ENCODE data around the gene PCBD1. TPM values are rescaled to one million over a fixed set of nuclear protein-coding genes. Genes with fewer than 3 reads are reported as not detected.
A peak's percentile ranks its signal among the peaks of the same experiment; 100 is the strongest.

Gene PCBD1
- 117 TPM for total RNA-seq
- long read RNA-seq, transcript PCBD1-201 (4 exons, 1,006 nt), result major isoform, 65 of 78 reads
- long read RNA-seq, partial matches to known transcripts, result 4 of 78 reads
- long read RNA-seq, other reads (novel, unspliced or antisense), result 8 of 78 reads

DNA sequence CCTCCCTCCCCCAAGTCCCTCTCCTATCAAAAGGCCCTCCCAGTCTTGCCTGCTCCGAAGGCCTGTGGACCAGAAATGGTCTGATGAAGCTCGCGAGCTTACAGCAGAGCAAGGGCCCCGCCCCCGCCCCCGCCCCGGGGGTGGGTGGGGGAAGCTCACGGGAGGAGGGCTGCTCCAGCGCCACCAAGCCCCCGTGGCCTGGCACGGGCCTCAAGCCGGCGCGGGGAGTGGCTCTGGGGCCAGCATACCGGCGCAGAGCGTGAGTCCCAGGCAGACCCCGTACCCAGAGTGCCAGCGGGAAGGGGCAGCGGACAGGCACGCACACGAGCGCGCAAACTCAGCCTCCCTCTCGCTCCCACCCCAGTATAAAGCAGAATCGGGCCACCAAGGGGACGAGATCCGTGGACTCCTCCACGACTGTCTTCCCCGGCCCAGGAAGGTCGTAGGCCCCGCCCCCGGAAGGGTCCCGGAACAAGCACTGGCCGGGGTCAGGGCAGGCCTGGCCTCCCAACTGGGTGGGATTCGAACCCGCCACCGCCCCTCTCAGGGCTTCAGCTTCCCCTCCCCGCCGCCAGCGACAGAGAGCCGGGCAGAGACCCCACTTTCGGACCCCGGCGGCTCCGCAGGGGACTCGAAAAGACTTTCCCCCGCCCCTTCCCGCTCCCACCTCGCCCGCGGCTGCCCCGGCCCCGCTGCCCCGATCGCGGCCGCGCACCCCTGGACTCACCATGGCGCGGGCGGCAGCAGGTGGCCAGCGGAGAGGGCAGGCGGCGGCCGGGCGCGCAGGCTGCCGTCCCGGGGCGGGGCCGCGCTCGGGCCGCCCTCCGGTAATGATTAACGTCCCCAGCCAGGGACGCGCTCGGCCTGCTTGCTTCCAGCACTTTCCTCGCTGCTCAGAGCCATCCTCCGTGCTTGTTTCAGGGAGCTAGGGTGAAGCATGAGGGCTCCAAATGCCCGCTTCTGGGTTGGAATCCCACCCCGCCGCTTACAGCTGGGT is at the start of gene PCBD1:
Gene PCBD1, minus strand, starts transcription at position 762 of the 997 bp plus-strand sequence. Its CDS starts 32 bp downstream, at position 730.
- ATAC-seq, result peak; percentile 92
- Histone ChIP-seq H3K27ac (peak within 1 kb of the TSS; percentile 86), H3K27me3 (no peaks in the 10 kb centered on the region), H3K36me3 (peaks cover 22% of the 10 kb centered on the region), H3K4me3 (peak within 1 kb of the TSS; percentile 79), H3K9me3 (no peaks in the 10 kb centered on the region), H3K4me1 (peaks cover 16% of the 10 kb centered on the region)
- TF ChIP-seq, protein P1, sequence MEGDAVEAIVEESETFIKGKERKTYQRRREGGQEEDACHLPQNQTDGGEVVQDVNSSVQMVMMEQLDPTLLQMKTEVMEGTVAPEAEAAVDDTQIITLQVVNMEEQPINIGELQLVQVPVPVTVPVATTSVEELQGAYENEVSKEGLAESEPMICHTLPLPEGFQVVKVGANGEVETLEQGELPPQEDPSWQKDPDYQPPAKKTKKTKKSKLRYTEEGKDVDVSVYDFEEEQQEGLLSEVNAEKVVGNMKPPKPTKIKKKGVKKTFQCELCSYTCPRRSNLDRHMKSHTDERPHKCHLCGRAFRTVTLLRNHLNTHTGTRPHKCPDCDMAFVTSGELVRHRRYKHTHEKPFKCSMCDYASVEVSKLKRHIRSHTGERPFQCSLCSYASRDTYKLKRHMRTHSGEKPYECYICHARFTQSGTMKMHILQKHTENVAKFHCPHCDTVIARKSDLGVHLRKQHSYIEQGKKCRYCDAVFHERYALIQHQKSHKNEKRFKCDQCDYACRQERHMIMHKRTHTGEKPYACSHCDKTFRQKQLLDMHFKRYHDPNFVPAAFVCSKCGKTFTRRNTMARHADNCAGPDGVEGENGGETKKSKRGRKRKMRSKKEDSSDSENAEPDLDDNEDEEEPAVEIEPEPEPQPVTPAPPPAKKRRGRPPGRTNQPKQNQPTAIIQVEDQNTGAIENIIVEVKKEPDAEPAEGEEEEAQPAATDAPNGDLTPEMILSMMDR (IDR thresholded peaks at IDR 0.05), result no peak
- DNase-seq, result peak; percentile 91
- intact Hi-C loops (cut with DNase I), result no loop called here

DNA sequence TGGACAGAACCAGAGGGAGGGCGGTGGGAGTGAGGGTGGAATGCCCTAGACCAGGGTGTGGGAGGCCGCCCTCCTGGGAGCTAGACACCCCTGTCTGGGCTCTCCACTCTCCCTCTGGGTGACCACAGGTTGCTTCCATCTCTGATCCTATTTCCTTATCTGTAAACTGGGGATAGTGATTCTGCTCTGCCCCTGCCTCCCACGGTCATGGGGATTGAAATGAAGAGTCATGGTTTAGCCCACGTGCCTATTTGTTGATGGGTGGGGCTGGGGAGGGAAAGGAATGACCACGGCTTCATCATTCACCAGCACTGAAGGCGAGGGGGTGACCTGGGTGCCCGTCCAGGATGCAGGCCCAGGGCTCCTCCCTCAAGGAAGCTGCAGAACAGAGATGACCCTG is 49.3 kb upstream of the PCBD1 start:
- H3K36me3 ChIP-seq, result no peaks in the 10 kb centered on the region
- no peaks in the 10 kb centered on the region for H3K9me3 ChIP-seq
- no peaks in the 10 kb centered on the region for H3K27me3 ChIP-seq
- TF ChIP-seq, protein P1 (IDR thresholded peaks at IDR 0.05), result no peak
- ATAC-seq (no peak), DNase-seq (no peak)
- no peak overlapping the region for H3K4me3 ChIP-seq
- intact Hi-C loops (cut with DNase I), result no loop called here
- H3K27ac ChIP-seq, result no peak overlapping the region
- no peaks in the 10 kb centered on the region for H3K4me1 ChIP-seq

DNA sequence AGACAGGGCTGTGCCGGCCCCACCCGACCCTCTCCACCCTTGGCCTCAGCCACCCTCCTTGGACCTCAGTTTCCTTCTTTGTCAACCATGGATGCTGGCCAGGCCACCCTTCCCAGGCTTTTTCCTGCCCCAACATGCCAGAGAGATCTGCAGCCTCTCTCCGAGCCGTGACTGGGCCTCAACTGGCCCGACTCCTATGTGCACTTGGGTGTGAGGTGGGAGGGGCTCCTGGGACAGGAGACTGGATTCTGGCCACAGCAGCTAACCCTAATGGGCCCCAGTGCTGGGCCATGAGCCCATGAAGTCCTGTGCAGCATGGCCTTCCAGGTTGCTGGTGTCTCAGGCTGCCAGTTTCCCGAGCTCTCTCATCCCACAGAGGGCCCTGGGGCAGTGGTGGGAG is 47.7 kb upstream of the PCBD1 start:
- Histone ChIP-seq H3K27me3 (no peaks in the 10 kb centered on the region), H3K9me3 (no peaks in the 10 kb centered on the region), H3K4me3 (no peak overlapping the region), H3K27ac (no peak overlapping the region), H3K36me3 (no peaks in the 10 kb centered on the region), H3K4me1 (no peaks in the 10 kb centered on the region)
- DNase-seq, result no peak
- intact Hi-C loops (cut with DNase I), result no loop called here
- TF ChIP-seq, protein P1 (IDR thresholded peaks at IDR 0.05), result no peak
- ATAC-seq, result no peak

DNA sequence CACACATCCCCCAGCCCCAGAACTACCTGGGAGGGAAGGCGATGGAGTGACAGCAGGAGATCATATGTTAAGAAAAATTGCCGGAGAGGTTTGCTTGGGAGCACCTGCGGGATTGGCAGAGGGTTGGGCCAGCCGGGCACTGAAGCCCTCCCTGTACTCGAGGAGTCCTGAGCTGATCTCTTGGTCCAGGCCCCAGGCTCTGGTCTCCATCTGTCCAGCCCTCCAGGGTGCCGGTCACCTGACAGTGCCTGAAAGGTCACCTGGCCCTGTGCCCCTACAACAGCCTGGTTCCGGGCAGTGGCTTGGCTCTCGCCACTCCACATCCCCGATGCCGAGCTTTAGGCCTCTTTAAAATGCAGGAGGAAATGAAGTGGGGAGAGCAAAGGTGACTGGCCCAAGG is 47.3 kb upstream of the PCBD1 start:
- Histone ChIP-seq H3K9me3 (no peaks in the 10 kb centered on the region), H3K4me3 (no peak overlapping the region), H3K36me3 (no peaks in the 10 kb centered on the region), H3K27ac (no peak overlapping the region), H3K4me1 (no peaks in the 10 kb centered on the region), H3K27me3 (no peaks in the 10 kb centered on the region)
- TF ChIP-seq, protein P1 (IDR thresholded peaks at IDR 0.05), result no peak
- ATAC-seq (no peak), DNase-seq (no peak)
- intact Hi-C loops (cut with DNase I), result no loop called here

DNA sequence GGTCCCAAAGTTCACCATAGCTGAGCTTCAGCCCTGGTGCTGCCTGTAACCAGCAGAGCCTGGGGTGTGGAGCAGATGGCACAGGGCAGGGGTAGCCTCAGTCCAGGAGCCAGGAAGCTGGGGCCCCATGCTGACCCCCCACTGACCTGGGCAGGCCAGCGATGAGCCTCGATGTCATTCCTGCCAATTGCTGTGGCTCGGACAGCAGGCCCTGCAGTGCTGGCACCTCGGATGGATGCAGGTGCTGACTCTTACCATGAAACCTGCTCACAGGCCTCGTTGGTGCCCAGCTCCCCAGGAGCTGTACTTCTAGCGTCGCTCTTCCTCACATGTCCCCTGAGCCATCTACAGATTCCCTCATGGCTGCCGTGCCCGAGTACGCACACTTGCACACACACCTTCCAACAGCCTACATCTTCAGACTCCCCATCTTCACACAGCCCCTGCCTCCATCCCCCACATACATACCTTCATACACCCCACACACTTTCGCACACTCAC is 46.8 kb upstream of the PCBD1 start:
- no peak for DNase-seq
- Histone ChIP-seq H3K4me1 (no peaks in the 10 kb centered on the region), H3K4me3 (no peak overlapping the region), H3K9me3 (no peaks in the 10 kb centered on the region), H3K27me3 (no peaks in the 10 kb centered on the region), H3K36me3 (no peaks in the 10 kb centered on the region), H3K27ac (no peak overlapping the region)
- no peak for ATAC-seq
- TF ChIP-seq, protein P1 (IDR thresholded peaks at IDR 0.05), result no peak
- intact Hi-C loops (cut with DNase I), result no loop called here
